K562 (cell line): ENCODE results near the gene GTPBP6.
"Not testable (repeated sequence)": the region's sequence is repeated elsewhere in the genome, so short reads cannot be mapped to it uniquely, and the experiment has no call there.

ENCODE experiments used
- EP300 ChIP-seq: IDR thresholded peaks from 2 replicates; pipeline ENCODE4 v1.6.1; 2012; ENCODE audit warnings: low read length, improper control_type of control experiment
- SMAD3 ChIP-seq: fragments of 450-650 bp; formaldehyde crosslinking; conservative IDR thresholded peaks from 2 replicates; pipeline ENCODE4 v1.4.0; 2020; ENCODE audit warnings: mild to moderate bottlenecking

DNA sequence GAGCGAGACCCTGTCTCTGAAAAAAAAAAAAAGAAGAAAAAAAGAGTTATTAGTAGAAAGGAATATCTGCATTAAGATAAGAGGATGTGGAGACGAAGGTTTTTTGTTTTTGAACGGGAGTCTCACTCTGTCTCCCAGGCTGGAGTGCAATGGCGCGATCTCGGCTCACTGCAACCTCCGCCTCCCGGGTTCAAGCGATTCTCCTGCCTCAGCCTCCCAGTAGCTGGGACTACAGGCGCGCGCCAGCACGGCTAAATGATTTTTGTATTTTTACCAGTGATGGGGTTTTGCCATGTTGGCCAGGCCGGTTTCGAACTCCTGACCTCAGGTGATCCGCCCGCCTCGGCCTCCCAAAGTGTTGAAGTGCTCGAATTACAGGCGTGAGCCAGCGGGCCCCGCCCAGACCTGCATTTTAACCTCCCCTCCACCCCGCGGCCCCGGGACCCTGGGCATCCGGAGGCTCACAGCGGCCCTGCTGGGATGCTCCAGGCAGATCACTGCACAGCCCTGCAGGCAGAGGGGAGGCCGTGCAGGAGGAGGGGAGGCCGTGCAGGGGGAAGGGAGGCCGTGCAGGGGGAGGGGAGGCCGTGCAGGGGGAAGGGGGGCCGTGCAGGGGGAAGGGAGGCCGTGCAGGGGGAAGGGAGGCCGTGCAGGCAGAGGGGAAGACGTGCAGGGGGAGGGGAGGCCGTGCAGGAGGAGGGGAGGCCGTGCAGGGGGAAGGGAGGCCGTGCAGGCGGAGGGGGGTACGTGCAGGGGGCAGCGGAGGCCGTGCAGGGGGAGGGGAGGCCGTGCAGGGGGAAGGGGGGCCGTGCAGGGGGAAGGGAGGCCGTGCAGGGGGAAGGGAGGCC is 38.6 kb downstream of the GTPBP6 start:
- TF ChIP-seq SMAD3 (CRISPR knock-in tag); EP300: not testable (repeated sequence)
